Type B pancreatic cell (in vitro differentiated cells): ENCODE data around the gene LRRC57. TPM values are rescaled to one million over a fixed set of nuclear protein-coding genes. Genes with fewer than 3 reads are reported as not detected.
A peak's percentile ranks its signal among the peaks of the same experiment; 100 is the strongest.

Source experiments
- DNase-seq: peaks from one replicate; pipeline ENCODE4 v3.0.0; 2021; ENCODE audit warnings: mixed read lengths; ENCODE audit not compliant: unreplicated experiment; ENCODE audit errors: extremely low spot score
- H3K27ac Mint-ChIP-seq: 2 replicates; pipeline ENCODE4 v1.8.0; 2021; ENCODE audit warnings: mild to moderate bottlenecking, mixed read lengths
- H3K27me3 Mint-ChIP-seq: 2 replicates; pipeline ENCODE4 v1.8.0; 2021; ENCODE audit warnings: mixed read lengths
- H3K36me3 Mint-ChIP-seq: 2 replicates; pipeline ENCODE4 v1.8.0; 2021; ENCODE audit warnings: mixed read lengths
- H3K4me1 Mint-ChIP-seq: one replicate; pipeline ENCODE4 v1.8.0; 2021; ENCODE audit warnings: mixed read lengths; ENCODE audit not compliant: unreplicated experiment
- H3K4me3 Mint-ChIP-seq: 2 replicates; pipeline ENCODE4 v1.8.0; 2021; ENCODE audit warnings: mild to moderate bottlenecking, mixed read lengths
- H3K9me3 Mint-ChIP-seq: 2 replicates; pipeline ENCODE4 v1.8.0; 2021; ENCODE audit warnings: mixed read lengths
- CTCF ChIP-seq: fragments of 200-600 bp; sonication (generic); conservative IDR thresholded peaks from 2 replicates; pipeline ENCODE4 v1.5.0; 2021; ENCODE audit warnings: antibody characterized with exemption, mild to moderate bottlenecking
- total RNA-seq: library from RNA; stranded (reverse); gene quantifications from 2 replicates; pipeline ENCODE4 v1.2.1, GENCODE V29; 2021; ENCODE audit warnings: low replicate concordance

LRRC57 gene
- total RNA-seq, 1 donor from 2014 or later: 29.0 TPM

- Mint-ChIP-seq H3K9me3 (no peaks in the 10 kb centered on the region), H3K36me3 (peaks cover 8% of the 10 kb centered on the region), H3K4me1 (no peaks in the 10 kb centered on the region), H3K27ac (no peak overlapping the region), H3K27me3 (no peaks in the 10 kb centered on the region), H3K4me3 (no peak overlapping the region)
- DNase-seq: no peak
- no peak for TF ChIP-seq CTCF
These were observed 25.3 kb downstream of the LRRC57 start for GRCh38 chr15:42523331-42523730.

GRCh38 chr15:42511007-42511391 is 37.6 kb downstream of the LRRC57 start:
- no peak for TF ChIP-seq CTCF
- DNase-seq: no peak
- Mint-ChIP-seq H3K4me3 (no peak overlapping the region), H3K27me3 (no peaks in the 10 kb centered on the region), H3K27ac (no peak overlapping the region), H3K9me3 (no peaks in the 10 kb centered on the region), H3K36me3 (peaks cover 23% of the 10 kb centered on the region), H3K4me1 (peaks cover 18% of the 10 kb centered on the region)

- H3K4me1 Mint-ChIP-seq: peaks cover 18% of the 10 kb centered on the region
- no peak for DNase-seq
- H3K27me3 Mint-ChIP-seq: no peaks in the 10 kb centered on the region
- no peak overlapping the region for H3K27ac Mint-ChIP-seq
- H3K4me3 Mint-ChIP-seq: no peak overlapping the region
- TF ChIP-seq CTCF: no peak
- H3K9me3 Mint-ChIP-seq: no peaks in the 10 kb centered on the region
- peaks cover 18% of the 10 kb centered on the region for H3K36me3 Mint-ChIP-seq
These were observed 38.2 kb downstream of the LRRC57 start for GRCh38 chr15:42510258-42511006.

- peaks cover 7% of the 10 kb centered on the region for H3K36me3 Mint-ChIP-seq
- peaks cover 18% of the 10 kb centered on the region for H3K4me1 Mint-ChIP-seq
- no peaks in the 10 kb centered on the region for H3K9me3 Mint-ChIP-seq
- no peak for TF ChIP-seq CTCF
- no peak for DNase-seq
- peak overlapping the region; percentile 59 for H3K27ac Mint-ChIP-seq
- no peaks in the 10 kb centered on the region for H3K27me3 Mint-ChIP-seq
- H3K4me3 Mint-ChIP-seq: no peak overlapping the region
These were observed 40.3 kb downstream of the LRRC57 start for GRCh38 chr15:42508263-42508690.

GRCh38 chr15:42507514-42507913 is 41.1 kb downstream of the LRRC57 start:
- no peak for DNase-seq
- no peaks in the 10 kb centered on the region for H3K27me3 Mint-ChIP-seq
- peaks cover 18% of the 10 kb centered on the region for H3K4me1 Mint-ChIP-seq
- H3K4me3 Mint-ChIP-seq: no peak overlapping the region
- H3K36me3 Mint-ChIP-seq: no peaks in the 10 kb centered on the region
- TF ChIP-seq CTCF: no peak
- peak overlapping the region; percentile 59 for H3K27ac Mint-ChIP-seq
- no peaks in the 10 kb centered on the region for H3K9me3 Mint-ChIP-seq
